ENCODE results near the gene DNAJB6.

GRCh38 chr7:157358041-157358752, 21.4 kb downstream of the DNAJB6 start:
- TF ChIP-seq USF1 (IDR thresholded peaks at IDR 0.05) = no peak
- TF ChIP-seq EP300 (IDR thresholded peaks at IDR 0.05; ENCODE audit: borderline replicate concordance) = no peak
- no peak for TF ChIP-seq CEBPB (IDR thresholded peaks at IDR 0.05)
- no peak for TF ChIP-seq NFIC (IDR thresholded peaks at IDR 0.05)
- no peak for TF ChIP-seq RAD21 (IDR thresholded peaks at IDR 0.05; ENCODE audit: low read depth)
- no peak for TF ChIP-seq TCF12 (IDR thresholded peaks at IDR 0.05; ENCODE audit: low read depth)
- TF ChIP-seq MAX (IDR thresholded peaks at IDR 0.05) = no peak
- TF ChIP-seq YY1 (IDR thresholded peaks at IDR 0.05; ENCODE audit: low read depth) = no peak
- TF ChIP-seq TAF1 (IDR thresholded peaks at IDR 0.05; ENCODE audit: low read depth) = no peak
- TF ChIP-seq ZBTB7A (IDR thresholded peaks at IDR 0.05; ENCODE audit: low read depth) = no peak
- TF ChIP-seq REST (IDR thresholded peaks at IDR 0.05; ENCODE audit: low read depth) = no peak
